ENCODE results near the gene CROT. TPM values are rescaled to one million over a fixed set of nuclear protein-coding genes. Genes with fewer than 3 reads are reported as not detected.
A peak's percentile ranks its signal among the peaks of the same experiment; 100 is the strongest.

Gene CROT
- total RNA-seq, 8 experiments from 2014 or later = 5.8 to 18.2 (median 9.0) TPM

GRCh38 chr7:87445897-87446296 is 100.4 kb downstream of the CROT start:
- peaks cover 0 to 3% of the 10 kb centered on the region in 2 donors for H3K4me1 ChIP-seq (replicated peaks in 1 of 2)
- H3K27ac ChIP-seq = no peak overlapping the region
- H3K4me3 ChIP-seq = no peak overlapping the region
- ATAC-seq (replicated peaks in 6 of 8) = no peak
- 0 to 87% (median 64%) methylated on average over 1 to 4 of the region's 4 CpGs; no CpG with 5 or more reads in 2 of the 10 experiments for WGBS, 10 experiments
- in situ Hi-C loops (cut with MboI; ENCODE audit: low pct_unique_long_range_greater_than_20kb in 2 of 9, low sequenced_read_pairs in 9 of 9, unreplicated experiment in 9 of 9) = no loop called here

GRCh38 chr7:87447116-87447635 is 101.7 kb downstream of the CROT start:
- Histone ChIP-seq H3K4me3 (no peak overlapping the region), H3K4me1 (replicated peaks in 1 of 2) (peaks cover 0 to 3% of the 10 kb centered on the region in 2 donors), H3K27ac (no peak overlapping the region)
- no peak for ATAC-seq (replicated peaks in 6 of 8)
- in situ Hi-C loops (cut with MboI; ENCODE audit: low pct_unique_long_range_greater_than_20kb in 2 of 9, low sequenced_read_pairs in 9 of 9, unreplicated experiment in 9 of 9) = no loop called here
- WGBS, 10 experiments = 37 to 100% (median 92%) methylated on average over 2 to 4 of the region's 4 CpGs; no CpG with 5 or more reads in 3 of the 10 experiments

GRCh38 chr7:87448388-87448787 is 102.9 kb downstream of the CROT start:
- 60 to 100% (median 74%) methylated on average over 1 to 7 of the region's 7 CpGs; no CpG with 5 or more reads in 1 of the 10 experiments for WGBS, 10 experiments
- Histone ChIP-seq H3K27ac (no peak overlapping the region), H3K4me1 (replicated peaks in 1 of 2) (peaks cover 0 to 3% of the 10 kb centered on the region in 2 donors), H3K4me3 (no peak overlapping the region)
- ATAC-seq (replicated peaks in 6 of 8) = peak in 5 of 8 experiments; percentile 43 to 87 (median 75)
- in situ Hi-C loops (cut with MboI; ENCODE audit: low pct_unique_long_range_greater_than_20kb in 2 of 9, low sequenced_read_pairs in 9 of 9, unreplicated experiment in 9 of 9) = no loop called here

Other genes with a start within 250 kb of the CROT start
- 100 to 1,000 TPM in 5 of 8 experiments, 10 to 100 TPM in 3; 45.9 to 141 (median 106) TPM for gene DMTF1, start 193.2 kb upstream of the CROT start, total RNA-seq
- gene TMEM243, start 125.9 kb upstream of the CROT start, total RNA-seq = 10 to 100 TPM; 10.3 to 44.2 (median 16.7) TPM
- 1 to 10 TPM in 4 of 8 experiments, under 1 TPM in 4; 0.22 to 2.7 (median 1.2) TPM for gene ABCB4, start 130.0 kb downstream of the CROT start, total RNA-seq